OCI-LY7 (cell line): Measurements from ENCODE around the gene TTF1.

Experiments used
- EZH2phosphoT487 ChIP-seq: fragments of 200-600 bp; sonication (generic); IDR thresholded peaks from 2 replicates; pipeline ENCODE4 v1.6.1; 2018; ENCODE audit warnings: low read depth, borderline replicate concordance, mild to moderate bottlenecking, mixed run types, antibody characterized with exemption, low read length, moderate library complexity, mixed read lengths
- TF ChIP-seq, protein P1 (sequence below): fragments of 200-600 bp; sonication (generic); conservative IDR thresholded peaks from 2 replicates; pipeline ENCODE4 v1.5.1; 2014; ENCODE audit warnings: mild to moderate bottlenecking, antibody characterized with exemption, low read length, moderate library complexity, mixed read lengths

GRCh38 chr9:132424857-132425674 lies 18.4 kb upstream of the TTF1 start:
- TF ChIP-seq, protein P1, sequence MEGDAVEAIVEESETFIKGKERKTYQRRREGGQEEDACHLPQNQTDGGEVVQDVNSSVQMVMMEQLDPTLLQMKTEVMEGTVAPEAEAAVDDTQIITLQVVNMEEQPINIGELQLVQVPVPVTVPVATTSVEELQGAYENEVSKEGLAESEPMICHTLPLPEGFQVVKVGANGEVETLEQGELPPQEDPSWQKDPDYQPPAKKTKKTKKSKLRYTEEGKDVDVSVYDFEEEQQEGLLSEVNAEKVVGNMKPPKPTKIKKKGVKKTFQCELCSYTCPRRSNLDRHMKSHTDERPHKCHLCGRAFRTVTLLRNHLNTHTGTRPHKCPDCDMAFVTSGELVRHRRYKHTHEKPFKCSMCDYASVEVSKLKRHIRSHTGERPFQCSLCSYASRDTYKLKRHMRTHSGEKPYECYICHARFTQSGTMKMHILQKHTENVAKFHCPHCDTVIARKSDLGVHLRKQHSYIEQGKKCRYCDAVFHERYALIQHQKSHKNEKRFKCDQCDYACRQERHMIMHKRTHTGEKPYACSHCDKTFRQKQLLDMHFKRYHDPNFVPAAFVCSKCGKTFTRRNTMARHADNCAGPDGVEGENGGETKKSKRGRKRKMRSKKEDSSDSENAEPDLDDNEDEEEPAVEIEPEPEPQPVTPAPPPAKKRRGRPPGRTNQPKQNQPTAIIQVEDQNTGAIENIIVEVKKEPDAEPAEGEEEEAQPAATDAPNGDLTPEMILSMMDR: no peak
- TF ChIP-seq EZH2phosphoT487: no peak
